Sigmoid colon (tissue), 7 donors: Measurements from ENCODE around the gene OXSR1. TPM values are rescaled to one million over a fixed set of nuclear protein-coding genes. Genes with fewer than 3 reads are reported as not detected.
"Not testable (repeated sequence)": the region's sequence is repeated elsewhere in the genome, so short reads cannot be mapped to it uniquely, and the experiment has no call there.

Source experiments
- DNase-seq: peaks from one replicate; pipeline ENCODE4 v3.0.0-alpha.2; 2019
- H3K27ac ChIP-seq, 4 donors: fragments of 200-600 bp; sonication (generic); one replicate each; pipeline ENCODE4 v1.5.1; 2016 to 2019; ENCODE audit warnings: mild to moderate bottlenecking in 1 of 4
- H3K27me3 ChIP-seq, 3 donors: fragments of 200-600 bp; sonication (generic); one replicate each; pipeline ENCODE4 v1.5.1; 2019; ENCODE audit warnings: mild to moderate bottlenecking in 1 of 3
- H3K36me3 ChIP-seq, 4 donors: fragments of 200-600 bp; sonication (generic); one replicate each; pipeline ENCODE4 v1.5.1; 2016 to 2019
- H3K4me1 ChIP-seq, 4 donors: fragments of 200-600 bp; sonication (generic); one replicate each; pipeline ENCODE4 v1.5.1; 2017 to 2019
- H3K4me3 ChIP-seq, 4 donors: fragments of 200-600 bp; sonication (generic); one replicate each; pipeline ENCODE4 v1.5.1; 2017 to 2019; ENCODE audit warnings: mild to moderate bottlenecking in 2 of 4, moderate library complexity in 1 of 4
- H3K9me3 ChIP-seq, 4 donors: fragments of 200-600 bp in 3 of 4; sonication (generic) in 3 of 4; one replicate each; pipeline versions ENCODE4 v1.5.1 to v1.6.1; 2013 to 2019
- CTCF ChIP-seq, 4 experiments: fragments of 450-650 bp in 3 of 4; fragments of 200-600 bp in 1 of 4; IDR thresholded peaks; one replicate each; pipeline ENCODE4 v1.5.1; 2016 to 2019; ENCODE audit warnings: antibody characterized with exemption in 4 of 4, mild to moderate bottlenecking in 3 of 4, moderate library complexity in 2 of 4
- EP300 ChIP-seq, 4 donors: sonication (generic); formaldehyde crosslinking; IDR thresholded peaks; one replicate each; pipeline ENCODE4 v1.6.1; 2017; ENCODE audit warnings: antibody characterized with exemption in 4 of 4
- POLR2A ChIP-seq, 2 donors: fragments of 450-650 bp; IDR thresholded peaks; one replicate each; pipeline ENCODE4 v1.6.1; 2016; ENCODE audit warnings: antibody characterized with exemption in 2 of 2, mild to moderate bottlenecking in 2 of 2, moderate library complexity in 2 of 2
- POLR2AphosphoS5 ChIP-seq, 4 donors: sonication (generic); formaldehyde crosslinking; IDR thresholded peaks; one replicate each; pipeline ENCODE4 v1.6.1; 2017; ENCODE audit warnings: antibody characterized with exemption in 4 of 4
- WGBS, 2 donors: extraction: QIAGEN DNeasy Blood & Tissue Kit; methylation state at CpG; one replicate each; pipeline ENCODE4 v1.1.7; 2013; 5-methylcytosine and 5-hydroxymethylcytosine counted together
- intact Hi-C: fragments of 100-400 bp; cut with DNase I; formaldehyde crosslinking; loops from one replicate; pipeline ENCODE4 v1.15.1; 2023
- polyA plus RNA-seq, 3 donors: library from polyadenylated mRNA; stranded (reverse); fragments of 200-250 nt; gene quantifications; one replicate each; pipeline ENCODE4 v1.2.3, GENCODE V29; 2013
- total RNA-seq, 4 donors: library from RNA; depleted of rRNA; stranded (reverse); fragments of >200 nt; gene quantifications; one replicate each; pipeline ENCODE4 v1.1.0, GENCODE V29; 2016
- donor health status: healthy with polysubstance abuse.
- donor health status: Bipolar disorder and iron deficiency.
- donor health status: healthy.

Gene OXSR1
- total and polyA plus RNA-seq, 7 donors: 13.8 to 28.8 (median 22.9) TPM

GRCh38 chr3:38186781-38187180, 21.4 kb downstream of the OXSR1 start:
- Histone ChIP-seq H3K4me3 (no peak overlapping the region), H3K4me1 (peaks cover 0 to 5% (median 0%) of the 10 kb centered on the region in 4 donors), H3K27ac (no peak overlapping the region), H3K9me3 (no peaks in the 10 kb centered on the region), H3K27me3 (no peaks in the 10 kb centered on the region), H3K36me3 (peaks cover 0 to 35% (median 0%) of the 10 kb centered on the region in 4 donors)
- no peak for DNase-seq
- 97 to 98% methylated on average over 1 of the region's 1 CpG for WGBS, 2 donors
- intact Hi-C loops: no loop called here
- TF ChIP-seq EP300 (IDR thresholded peaks at IDR 0.05): no peak
- no peak for TF ChIP-seq POLR2A (IDR thresholded peaks at IDR 0.05)
- no peak for TF ChIP-seq CTCF (IDR thresholded peaks at IDR 0.05)
- TF ChIP-seq POLR2AphosphoS5 (IDR thresholded peaks at IDR 0.05): no peak

DNA sequence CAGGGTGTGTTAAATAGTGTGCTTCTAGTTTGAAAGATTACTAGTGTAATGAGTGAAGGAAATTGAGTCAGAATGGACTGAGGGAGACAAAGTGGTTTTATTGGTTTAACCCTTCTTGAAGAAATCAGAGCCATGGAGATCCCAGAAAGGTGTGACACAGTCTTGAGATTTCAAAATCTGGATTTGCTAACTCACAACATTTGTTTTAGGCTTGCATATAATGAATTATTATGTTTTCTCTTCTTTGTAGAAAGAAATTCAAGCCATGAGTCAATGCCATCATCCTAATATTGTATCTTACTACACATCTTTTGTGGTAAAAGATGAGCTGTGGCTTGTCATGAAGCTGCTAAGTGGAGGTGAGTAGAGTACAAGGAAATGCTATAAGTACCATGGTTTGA, 25.1 kb downstream of the OXSR1 start:
- H3K4me3 ChIP-seq: no peak overlapping the region
- intact Hi-C loops: no loop called here
- H3K27me3 ChIP-seq: no peaks in the 10 kb centered on the region
- peaks cover 0 to 25% (median 0%) of the 10 kb centered on the region in 4 donors for H3K36me3 ChIP-seq
- H3K27ac ChIP-seq: no peak overlapping the region
- TF ChIP-seq EP300 (IDR thresholded peaks at IDR 0.05) (no peak), POLR2A (IDR thresholded peaks at IDR 0.05) (no peak), CTCF (IDR thresholded peaks at IDR 0.05) (no peak), POLR2AphosphoS5 (IDR thresholded peaks at IDR 0.05) (no peak)
- no peaks in the 10 kb centered on the region for H3K9me3 ChIP-seq
- DNase-seq: no peak
- H3K4me1 ChIP-seq: no peaks in the 10 kb centered on the region

DNA sequence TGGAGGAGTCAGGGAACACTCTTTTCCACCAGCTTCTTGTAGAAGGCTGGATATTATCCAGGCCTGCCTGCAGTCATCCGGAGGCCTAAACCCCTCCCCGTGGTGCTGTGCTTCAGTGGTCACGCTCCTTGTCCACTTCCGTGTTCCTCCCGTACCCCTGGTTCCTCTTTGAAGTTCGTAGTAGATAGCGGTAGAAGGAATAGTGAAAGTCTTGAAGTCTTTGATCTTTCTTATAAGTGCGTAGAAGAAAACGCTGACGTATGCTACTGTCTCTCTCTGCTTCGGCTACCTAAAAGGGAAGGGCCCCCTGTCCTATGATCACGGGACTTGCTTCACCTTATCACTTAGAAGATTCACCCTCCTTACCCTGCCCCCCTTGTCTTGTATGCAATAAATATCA, 37.6 kb downstream of the OXSR1 start:
- H3K9me3 ChIP-seq, DNase-seq, H3K27ac ChIP-seq, intact Hi-C loops, H3K4me1 ChIP-seq, H3K27me3 ChIP-seq, H3K4me3 ChIP-seq: not testable (repeated sequence)
- 92 to 93% methylated on average over 12 of the region's 12 CpGs for WGBS, 2 donors
- H3K36me3 ChIP-seq: peaks cover 0 to 28% (median 7%) of the 10 kb centered on the region in 4 donors

GRCh38 chr3:38203690-38204089, 38.4 kb downstream of the OXSR1 start:
- TF ChIP-seq POLR2AphosphoS5 (IDR thresholded peaks at IDR 0.05) (no peak), POLR2A (IDR thresholded peaks at IDR 0.05) (no peak), EP300 (IDR thresholded peaks at IDR 0.05) (no peak), CTCF (IDR thresholded peaks at IDR 0.05) (no peak)
- intact Hi-C loops: no loop called here
- H3K36me3 ChIP-seq: peaks cover 0 to 26% (median 7%) of the 10 kb centered on the region in 4 donors
- no peaks in the 10 kb centered on the region for H3K4me1 ChIP-seq
- H3K27me3 ChIP-seq: no peaks in the 10 kb centered on the region
- DNase-seq: no peak
- H3K4me3 ChIP-seq: no peak overlapping the region
- no peak overlapping the region for H3K27ac ChIP-seq
- 97 to 98% methylated on average over 2 of the region's 2 CpGs for WGBS, 2 donors
- no peaks in the 10 kb centered on the region for H3K9me3 ChIP-seq

DNA sequence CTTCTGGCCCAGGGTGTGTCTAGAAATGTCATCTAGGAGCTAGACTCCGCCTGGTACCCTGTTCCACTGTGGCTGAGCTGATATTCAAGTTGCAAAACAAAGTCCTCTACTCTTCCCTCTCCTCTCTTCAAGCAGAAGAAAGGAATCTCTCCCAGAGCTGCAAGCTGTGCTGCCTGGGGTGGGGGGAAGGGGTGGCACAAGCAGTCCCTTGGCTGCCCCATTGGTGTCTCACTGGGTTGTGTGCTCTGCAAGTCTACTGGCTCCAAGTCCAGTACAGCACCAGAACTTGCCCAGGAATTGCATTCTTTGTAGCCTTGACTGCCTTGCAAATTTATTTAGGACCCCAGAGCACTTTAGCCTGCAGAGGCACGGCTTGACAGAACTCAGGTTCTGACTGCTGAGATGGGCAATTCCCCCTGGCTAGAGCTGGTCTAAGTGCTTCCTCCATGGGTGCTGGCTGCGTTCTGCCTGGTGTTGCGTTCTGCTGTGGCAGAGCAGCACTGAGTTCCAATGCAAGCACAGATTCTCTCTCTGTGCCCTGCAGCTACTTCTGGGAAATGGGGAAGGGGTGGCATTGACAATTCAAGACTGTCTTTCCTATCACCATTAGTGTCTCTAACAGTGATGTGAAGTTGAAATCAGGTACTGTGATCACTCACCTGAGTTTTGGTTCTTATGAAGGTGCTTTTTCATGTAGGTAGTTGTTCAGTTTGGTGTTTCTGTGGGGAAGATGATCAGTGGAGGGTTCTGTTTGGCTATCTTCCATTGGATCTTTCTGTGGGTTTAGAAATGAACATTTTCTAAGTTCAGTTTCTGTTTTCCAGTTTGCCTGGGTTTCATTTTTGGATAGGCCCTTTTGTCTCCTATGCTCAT, 39.5 kb downstream of the OXSR1 start:
- no peak for TF ChIP-seq EP300 (IDR thresholded peaks at IDR 0.05)
- TF ChIP-seq POLR2AphosphoS5 (IDR thresholded peaks at IDR 0.05): no peak
- no peak for TF ChIP-seq CTCF (IDR thresholded peaks at IDR 0.05)
- TF ChIP-seq POLR2A (IDR thresholded peaks at IDR 0.05): no peak
- WGBS, 2 donors: 92 to 95% methylated on average over 4 of the region's 4 CpGs
- DNase-seq: no peak
- no peak overlapping the region for H3K27ac ChIP-seq
- no peaks in the 10 kb centered on the region for H3K27me3 ChIP-seq
- peaks cover 0 to 15% (median 6%) of the 10 kb centered on the region in 4 donors for H3K36me3 ChIP-seq
- intact Hi-C loops: no loop called here
- no peak overlapping the region for H3K4me3 ChIP-seq
- H3K4me1 ChIP-seq: no peaks in the 10 kb centered on the region
- H3K9me3 ChIP-seq: no peaks in the 10 kb centered on the region
